Neural crest cell (in vitro differentiated cells): ENCODE results near the gene KYAT1. TPM values are rescaled to one million over a fixed set of nuclear protein-coding genes. Genes with fewer than 3 reads are reported as not detected.
A peak's percentile ranks its signal among the peaks of the same experiment; 100 is the strongest.

Experiments
- DNase-seq: peaks from one replicate; pipeline ENCODE4 v3.0.0; 2021; ENCODE audit warnings: low read depth, mixed read lengths, low spot score
- H3K27ac Mint-ChIP-seq: one replicate; pipeline ENCODE4 v1.8.0; 2021; ENCODE audit warnings: mild to moderate bottlenecking, mixed read lengths; ENCODE audit not compliant: unreplicated experiment
- H3K27me3 Mint-ChIP-seq: 2 replicates; pipeline ENCODE4 v1.8.0; 2021; ENCODE audit warnings: low read depth, mild to moderate bottlenecking, mixed read lengths
- H3K36me3 Mint-ChIP-seq: 2 replicates; pipeline ENCODE4 v1.8.0; 2021; ENCODE audit warnings: low read depth, mild to moderate bottlenecking, mixed read lengths
- H3K4me1 Mint-ChIP-seq: 2 replicates; pipeline ENCODE4 v1.8.0; 2021; ENCODE audit warnings: mixed read lengths
- H3K4me3 Mint-ChIP-seq: one replicate; pipeline ENCODE4 v1.8.0; 2021; ENCODE audit warnings: mild to moderate bottlenecking, mixed read lengths
- H3K9me3 Mint-ChIP-seq: 2 replicates; pipeline ENCODE4 v1.8.0; 2021; ENCODE audit warnings: mixed read lengths
- total RNA-seq: library from RNA; stranded (reverse); gene quantifications from 2 replicates; pipeline ENCODE4 v1.2.1, GENCODE V29; 2021
- TF ChIP-seq, protein P1 (sequence below): fragments of 200-600 bp; sonication (generic); conservative IDR thresholded peaks from 2 replicates; pipeline ENCODE4 v1.5.0; 2021; ENCODE audit warnings: antibody characterized with exemption, mild to moderate bottlenecking

KYAT1 gene
- total RNA-seq, 1 donor from 2014 or later: 17.7 TPM

DNA sequence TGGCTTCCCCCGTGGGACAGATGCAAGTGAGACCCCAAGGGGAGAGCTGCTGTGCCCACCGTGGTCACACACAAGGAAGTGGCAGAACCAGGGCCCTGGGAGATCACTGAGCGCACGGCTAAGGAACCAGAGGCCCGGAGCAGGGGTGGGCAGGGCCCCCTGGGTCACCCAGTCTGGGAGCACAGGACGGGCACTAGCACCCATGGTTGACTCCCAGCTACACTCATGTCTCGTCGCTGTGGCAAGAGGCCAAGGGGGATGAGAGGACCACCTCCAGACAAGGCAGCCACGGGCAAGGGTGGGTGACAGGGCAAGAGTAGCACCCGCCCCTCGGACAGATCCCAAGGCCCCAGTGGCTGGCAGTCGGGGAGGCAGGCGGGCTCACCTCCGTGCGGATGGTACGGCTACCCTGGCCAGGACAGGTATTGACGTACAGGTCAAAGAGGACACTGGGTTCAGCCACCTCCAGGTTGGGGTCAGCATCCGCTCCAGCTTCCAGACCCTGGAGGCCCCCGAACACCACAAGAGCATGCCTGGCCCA is 58.3 kb downstream of the KYAT1 start:
- H3K36me3 Mint-ChIP-seq: no peaks in the 10 kb centered on the region
- H3K27me3 Mint-ChIP-seq: no peaks in the 10 kb centered on the region
- no peaks in the 10 kb centered on the region for H3K9me3 Mint-ChIP-seq
- TF ChIP-seq, protein P1, sequence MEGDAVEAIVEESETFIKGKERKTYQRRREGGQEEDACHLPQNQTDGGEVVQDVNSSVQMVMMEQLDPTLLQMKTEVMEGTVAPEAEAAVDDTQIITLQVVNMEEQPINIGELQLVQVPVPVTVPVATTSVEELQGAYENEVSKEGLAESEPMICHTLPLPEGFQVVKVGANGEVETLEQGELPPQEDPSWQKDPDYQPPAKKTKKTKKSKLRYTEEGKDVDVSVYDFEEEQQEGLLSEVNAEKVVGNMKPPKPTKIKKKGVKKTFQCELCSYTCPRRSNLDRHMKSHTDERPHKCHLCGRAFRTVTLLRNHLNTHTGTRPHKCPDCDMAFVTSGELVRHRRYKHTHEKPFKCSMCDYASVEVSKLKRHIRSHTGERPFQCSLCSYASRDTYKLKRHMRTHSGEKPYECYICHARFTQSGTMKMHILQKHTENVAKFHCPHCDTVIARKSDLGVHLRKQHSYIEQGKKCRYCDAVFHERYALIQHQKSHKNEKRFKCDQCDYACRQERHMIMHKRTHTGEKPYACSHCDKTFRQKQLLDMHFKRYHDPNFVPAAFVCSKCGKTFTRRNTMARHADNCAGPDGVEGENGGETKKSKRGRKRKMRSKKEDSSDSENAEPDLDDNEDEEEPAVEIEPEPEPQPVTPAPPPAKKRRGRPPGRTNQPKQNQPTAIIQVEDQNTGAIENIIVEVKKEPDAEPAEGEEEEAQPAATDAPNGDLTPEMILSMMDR: no peak
- H3K4me3 Mint-ChIP-seq: no peak overlapping the region
- H3K27ac Mint-ChIP-seq: no peak overlapping the region
- DNase-seq: no peak
- peaks cover 14% of the 10 kb centered on the region for H3K4me1 Mint-ChIP-seq

DNA sequence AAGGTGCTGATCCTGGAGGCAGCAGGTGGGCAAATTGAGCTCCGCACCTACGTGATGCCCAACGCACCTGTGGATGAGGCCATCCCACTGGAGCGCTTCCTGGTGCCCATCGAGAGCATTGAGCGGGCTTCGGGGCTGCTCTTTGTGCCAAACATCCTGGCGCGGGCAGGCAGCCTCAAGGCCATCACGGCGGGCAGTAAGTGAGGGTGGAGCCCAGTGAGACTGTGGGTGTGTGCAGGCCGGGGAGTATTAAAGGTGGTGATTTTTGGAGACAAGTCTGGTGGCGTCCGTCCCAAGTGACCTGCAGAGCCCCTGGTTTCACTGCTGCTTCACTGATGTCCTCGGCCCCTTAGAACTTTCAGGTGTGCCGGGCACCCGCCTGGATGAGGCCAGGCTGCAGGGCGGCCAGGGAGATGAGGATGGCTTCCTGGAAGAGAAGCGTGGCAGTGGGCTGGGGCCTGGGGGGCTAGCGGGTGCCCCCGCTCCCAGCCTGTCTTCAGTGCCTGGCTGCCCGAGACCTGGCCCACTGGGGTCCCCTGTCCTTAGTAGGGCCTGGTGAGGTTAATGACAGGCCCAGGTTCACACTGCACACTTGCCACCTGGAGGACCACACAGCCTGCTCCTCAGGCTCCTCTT is 59.2 kb downstream of the KYAT1 start:
- Mint-ChIP-seq H3K4me3 (peak overlapping the region; percentile 7), H3K36me3 (no peaks in the 10 kb centered on the region), H3K27me3 (peaks cover 3% of the 10 kb centered on the region), H3K4me1 (peaks cover 13% of the 10 kb centered on the region), H3K9me3 (no peaks in the 10 kb centered on the region), H3K27ac (no peak overlapping the region)
- no peak for DNase-seq
- TF ChIP-seq, protein P1: no peak

DNA sequence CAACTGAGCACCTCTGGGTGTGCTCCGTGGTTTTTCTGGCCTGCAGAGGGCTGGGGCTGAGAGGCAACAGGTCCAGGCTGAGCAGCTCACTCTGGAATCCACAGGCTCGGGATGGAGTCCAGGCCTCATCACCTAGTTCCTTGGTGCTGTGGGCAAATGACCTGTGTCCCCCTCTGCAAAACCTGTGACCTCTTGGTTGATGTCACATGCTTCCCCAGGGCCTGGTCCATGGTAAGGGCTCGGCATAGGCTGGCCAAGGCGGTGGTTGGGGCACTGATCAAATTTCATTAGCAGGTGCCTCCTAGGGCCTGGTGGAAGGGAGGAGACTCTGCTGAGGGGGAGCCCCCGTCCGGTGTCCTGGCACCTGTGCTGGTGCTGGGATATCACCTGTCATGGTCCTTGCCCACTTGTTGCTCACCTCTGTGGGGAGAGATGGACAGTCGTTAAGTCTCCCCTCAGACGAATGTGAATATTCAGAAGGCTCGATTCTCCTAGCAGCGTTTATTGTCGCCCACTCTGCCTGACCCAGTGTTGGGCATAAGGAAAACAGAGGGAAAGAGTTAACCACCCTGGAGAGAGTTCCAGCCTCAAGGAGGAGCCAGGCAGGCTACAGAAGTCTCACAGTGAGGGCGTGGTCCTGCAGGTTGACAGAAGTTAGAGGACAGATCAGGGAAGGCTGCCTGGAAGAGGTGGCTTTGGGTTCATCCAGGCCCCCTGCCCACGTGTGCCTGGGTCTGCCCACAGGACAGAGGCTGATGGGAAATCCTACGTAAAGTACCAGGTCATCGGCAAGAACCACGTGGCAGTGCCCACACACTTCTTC is 60.0 kb downstream of the KYAT1 start:
- peaks cover 13% of the 10 kb centered on the region for H3K4me1 Mint-ChIP-seq
- peak overlapping the region; percentile 71 for H3K27ac Mint-ChIP-seq
- H3K9me3 Mint-ChIP-seq: no peaks in the 10 kb centered on the region
- H3K36me3 Mint-ChIP-seq: no peaks in the 10 kb centered on the region
- peak overlapping the region; percentile 9 for H3K4me3 Mint-ChIP-seq
- peaks cover 3% of the 10 kb centered on the region for H3K27me3 Mint-ChIP-seq
- DNase-seq: no peak
- TF ChIP-seq, protein P1: no peak

DNA sequence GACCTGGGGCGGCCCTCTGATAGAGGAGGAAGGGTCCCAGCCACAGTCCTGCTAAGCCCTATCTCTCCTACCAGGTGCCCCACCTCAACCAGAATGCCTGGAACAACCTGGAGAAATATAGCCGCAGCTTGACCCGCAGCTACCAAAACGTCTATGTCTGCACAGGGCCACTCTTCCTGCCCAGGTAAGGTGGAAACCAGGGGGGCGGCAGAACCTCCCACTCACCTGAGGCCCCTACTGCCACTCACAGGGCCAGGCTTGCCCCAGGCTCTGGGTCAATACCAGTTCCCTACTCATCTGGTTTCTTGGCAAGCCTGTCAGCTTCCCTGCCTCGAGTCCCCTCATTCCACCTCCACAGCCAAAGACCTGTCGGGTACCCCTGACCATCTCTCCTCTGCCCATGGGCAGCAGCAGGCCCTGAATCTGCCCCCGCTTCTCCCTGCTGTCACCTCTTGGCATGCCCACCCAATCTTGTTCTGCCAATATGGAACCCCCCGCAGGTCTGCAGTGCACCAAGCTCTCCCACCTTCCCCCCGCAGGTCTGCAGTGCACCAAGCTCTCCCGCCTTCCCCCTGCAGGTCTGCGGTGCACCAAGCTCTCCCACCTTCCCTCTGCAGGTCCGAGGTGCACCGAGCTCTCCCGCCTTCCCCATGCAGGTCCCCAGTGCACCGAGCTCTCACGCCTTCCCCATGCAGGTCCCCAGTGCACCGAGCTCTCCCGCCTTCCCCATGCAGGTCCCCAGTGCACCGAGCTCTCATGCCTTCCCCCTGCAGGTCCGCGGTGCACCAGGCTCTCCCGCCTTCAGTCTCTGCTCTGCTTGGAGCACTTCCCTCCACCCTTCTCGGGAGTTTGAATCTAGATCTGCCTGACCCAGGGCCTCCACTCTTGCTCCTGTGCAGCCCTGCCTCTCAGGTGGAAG is 60.8 kb downstream of the KYAT1 start:
- H3K27ac Mint-ChIP-seq: peak overlapping the region; percentile 71
- H3K36me3 Mint-ChIP-seq: no peaks in the 10 kb centered on the region
- peaks cover 13% of the 10 kb centered on the region for H3K4me1 Mint-ChIP-seq
- TF ChIP-seq, protein P1: no peak
- peak overlapping the region; percentile 86 for H3K4me3 Mint-ChIP-seq
- DNase-seq: no peak
- H3K9me3 Mint-ChIP-seq: no peaks in the 10 kb centered on the region
- peaks cover 3% of the 10 kb centered on the region for H3K27me3 Mint-ChIP-seq
